ENCODE measurements around the gene CLEC2L.
"Not testable (repeated sequence)": the region's sequence is repeated elsewhere in the genome, so short reads cannot be mapped to it uniquely, and the experiment has no call there.

The CLEC2L gene

GRCh38 chr7:139523968-139524815 lies 707 bp downstream of the CLEC2L start:
- DNase-seq, result no peak

- DNase-seq, result no peak
These were observed 1.8 kb downstream of the CLEC2L start for GRCh38 chr7:139525239-139525638.

- DNase-seq, result no peak
These were observed 2.3 kb downstream of the CLEC2L start for GRCh38 chr7:139525750-139526149.

- DNase-seq, result peak; percentile 22
These were observed 3.4 kb downstream of the CLEC2L start for GRCh38 chr7:139526578-139527544.

GRCh38 chr7:139531094-139531493 lies 7.6 kb downstream of the CLEC2L start:
- no peak for DNase-seq

GRCh38 chr7:139532636-139533155 lies 9.2 kb downstream of the CLEC2L start:
- DNase-seq, result no peak

- DNase-seq, result no peak
These were observed 10.6 kb downstream of the CLEC2L start for GRCh38 chr7:139534096-139534495.

- DNase-seq, result peak; percentile 42
These were observed 11.6 kb downstream of the CLEC2L start for GRCh38 chr7:139534966-139535651.

GRCh38 chr7:139536152-139536551 lies 12.7 kb downstream of the CLEC2L start:
- no peak for DNase-seq

GRCh38 chr7:139538881-139539635 lies 15.6 kb downstream of the CLEC2L start:
- DNase-seq, result no peak

GRCh38 chr7:139540203-139540602 lies 16.7 kb downstream of the CLEC2L start:
- no peak for DNase-seq

GRCh38 chr7:139541600-139542307 lies 18.3 kb downstream of the CLEC2L start:
- no peak for DNase-seq

- no peak for DNase-seq
These were observed 19.0 kb downstream of the CLEC2L start for GRCh38 chr7:139542308-139543151.

GRCh38 chr7:139543801-139544603 lies 20.5 kb downstream of the CLEC2L start:
- DNase-seq, result peak; percentile 36

- DNase-seq, result no peak
These were observed 21.2 kb downstream of the CLEC2L start for GRCh38 chr7:139544645-139545044.

GRCh38 chr7:139548302-139549028 lies 25.0 kb downstream of the CLEC2L start:
- no peak for DNase-seq

- not testable (repeated sequence) for DNase-seq
These were observed 30.7 kb downstream of the CLEC2L start for GRCh38 chr7:139553991-139554700.
